Liver (tissue), 3 donors: Measurements from ENCODE around the gene PTPRD.

Experiments used
- CTCF ChIP-seq: fragments of 150-350 bp; IDR thresholded peaks from 2 replicates; pipeline ENCODE4 v1.5.1; 2017; ENCODE audit warnings: improper control_type of control experiment, low read depth, low read length; ENCODE audit not compliant: missing input control
- GABPA ChIP-seq, 2 donors: IDR thresholded peaks in 1 of 2; conservative IDR thresholded peaks in 1 of 2; 2 replicates each; pipeline ENCODE4 v1.6.1; 2016; ENCODE audit warnings: antibody characterized with exemption in 2 of 2, mild to moderate bottlenecking in 1 of 2, moderate library complexity in 1 of 2
- YY1 ChIP-seq: IDR thresholded peaks from 2 replicates; pipeline ENCODE4 v1.6.1; 2016; ENCODE audit warnings: antibody characterized with exemption, mild to moderate bottlenecking
- donor health status: healthy.
- donor health status: healthy.

GRCh38 chr9:8668231-8668630, 1944.6 kb downstream of the PTPRD start:
- TF ChIP-seq CTCF, result no peak
- no peak for TF ChIP-seq YY1
- no peak for TF ChIP-seq GABPA (IDR thresholded peaks at IDR 0.05 in 1 of 2, conservative IDR thresholded peaks at IDR 0.05 in 1 of 2)
